Kidney epithelial cell (primary cell): ENCODE data around the gene TBCD. TPM values are rescaled to one million over a fixed set of nuclear protein-coding genes. Genes with fewer than 3 reads are reported as not detected.
"Not testable (repeated sequence)": the region's sequence is repeated elsewhere in the genome, so short reads cannot be mapped to it uniquely, and the experiment has no call there.

Source experiments
- DNase-seq: peaks from one replicate; pipeline ENCODE4 v3.0.0-alpha.2; 2010; ENCODE audit warnings: low read depth
- H3K27me3 ChIP-seq: 2 replicates; pipeline ENCODE4 v1.6.0; 2011; ENCODE audit warnings: low read length; ENCODE audit not compliant: control insufficient read depth, insufficient read depth
- H3K36me3 ChIP-seq: 2 replicates; pipeline ENCODE4 v1.5.1; 2011; ENCODE audit warnings: low read length; ENCODE audit not compliant: control insufficient read depth, insufficient read depth
- H3K4me3 ChIP-seq: 2 replicates; pipeline ENCODE4 v1.5.1; 2011; ENCODE audit warnings: low read depth, mild to moderate bottlenecking, control low read depth, low read length
- CTCF ChIP-seq: IDR thresholded peaks from 2 replicates; pipeline ENCODE4 v1.5.1; 2011; ENCODE audit warnings: mild to moderate bottlenecking, moderate library complexity, low read length, control low read depth, inconsistent platforms; ENCODE audit not compliant: insufficient read depth, poor library complexity, severe bottlenecking
- total RNA-seq: library from RNA; depleted of rRNA; stranded (reverse); fragments of >200 nt; gene quantifications from 2 replicates; pipeline ENCODE4 v1.2.3, GENCODE V29; 2015

Gene TBCD
- total RNA-seq, 1 donor from 2014 or later, result 69.6 TPM

GRCh38 chr17:82983510-82984248 lies 231.8 kb downstream of the TBCD start:
- Histone ChIP-seq H3K36me3 (no peaks in the 10 kb centered on the region), H3K27me3 (no peaks in the 10 kb centered on the region), H3K4me3 (no peak overlapping the region)
- no peak for TF ChIP-seq CTCF
- no peak for DNase-seq

GRCh38 chr17:82984249-82984617 lies 232.4 kb downstream of the TBCD start:
- H3K36me3 ChIP-seq, DNase-seq, H3K27me3 ChIP-seq, H3K4me3 ChIP-seq: not testable (repeated sequence)

- DNase-seq, result peak; percentile 16
- no peaks in the 10 kb centered on the region for H3K27me3 ChIP-seq
- TF ChIP-seq CTCF, result no peak
- H3K36me3 ChIP-seq, result no peaks in the 10 kb centered on the region
- no peak overlapping the region for H3K4me3 ChIP-seq
Measured at GRCh38 chr17:82984751-82985427, 233.0 kb downstream of the TBCD start.

- Histone ChIP-seq H3K36me3 (no peaks in the 10 kb centered on the region), H3K4me3 (no peak overlapping the region), H3K27me3 (no peaks in the 10 kb centered on the region)
- no peak for TF ChIP-seq CTCF
- DNase-seq, result no peak
Measured at GRCh38 chr17:82985428-82985805, 233.6 kb downstream of the TBCD start.

- Histone ChIP-seq H3K4me3 (no peak overlapping the region), H3K27me3 (no peaks in the 10 kb centered on the region), H3K36me3 (no peaks in the 10 kb centered on the region)
- no peak for TF ChIP-seq CTCF
- peak; percentile 12 for DNase-seq
Measured at GRCh38 chr17:82985973-82986372, 234.1 kb downstream of the TBCD start.

GRCh38 chr17:82989051-82989450 lies 237.2 kb downstream of the TBCD start:
- not testable (repeated sequence) for H3K4me3 ChIP-seq, H3K27me3 ChIP-seq, DNase-seq, H3K36me3 ChIP-seq

- H3K27me3 ChIP-seq, result no peaks in the 10 kb centered on the region
- DNase-seq, result no peak
- no peaks in the 10 kb centered on the region for H3K36me3 ChIP-seq
- H3K4me3 ChIP-seq, result no peak overlapping the region
- no peak for TF ChIP-seq CTCF
Measured at GRCh38 chr17:82989881-82990280, 238.0 kb downstream of the TBCD start.
